Neural cell (in vitro differentiated cells): ENCODE data around the gene CAV3. TPM values are rescaled to one million over a fixed set of nuclear protein-coding genes. Genes with fewer than 3 reads are reported as not detected.

Experiments used
- H2AFZ ChIP-seq: fragments of 200-600, 300-800 bp; sonication (generic), shearing (Covaris generic); 2 replicates; pipeline ENCODE4 v1.6.0; 2014; ENCODE audit warnings: low read depth, mild to moderate bottlenecking, antibody characterized with exemption, low read length, moderate library complexity
- H3F3A ChIP-seq: fragments of 200-600 bp; shearing (Covaris generic); 2 replicates; pipeline ENCODE4 v1.6.1; 2016; ENCODE audit warnings: mild to moderate bottlenecking, moderate library complexity, mixed read lengths, antibody characterized with exemption, low read length; ENCODE audit not compliant: insufficient read depth, poor library complexity, severe bottlenecking
- H3K27ac ChIP-seq: fragments of 200-600, 300-800 bp; sonication (generic), shearing (Covaris generic); 2 replicates; pipeline ENCODE4 v1.5.1; 2014; ENCODE audit warnings: mild to moderate bottlenecking, low read length, moderate library complexity
- H3K27me3 ChIP-seq: fragments of 300-800, 200-600 bp; sonication (generic), shearing (Covaris generic); 2 replicates; pipeline ENCODE4 v1.6.0; 2014; ENCODE audit warnings: mild to moderate bottlenecking, low read depth, low read length, moderate library complexity; ENCODE audit not compliant: insufficient read depth
- H3K36me3 ChIP-seq: fragments of 300-800, 200-600 bp; sonication (generic), shearing (Covaris generic); 2 replicates; pipeline ENCODE4 v1.5.1; 2014; ENCODE audit warnings: mild to moderate bottlenecking, antibody characterized with exemption, low read length, moderate library complexity; ENCODE audit not compliant: insufficient read depth
- H3K4me2 ChIP-seq: fragments of 300-800, 200-600 bp; sonication (generic), shearing (Covaris generic); 2 replicates; pipeline ENCODE4 v1.6.0; 2014; ENCODE audit warnings: mild to moderate bottlenecking, low read length
- H3K4me3 ChIP-seq: fragments of 300-800, 200-600 bp; sonication (generic), shearing (Covaris generic); 2 replicates; pipeline ENCODE4 v1.5.1; 2014; ENCODE audit warnings: mild to moderate bottlenecking, low read length, moderate library complexity
- H3K79me2 ChIP-seq: fragments of 200-600 bp; shearing (Covaris generic); replicated peaks from 2 replicates; pipeline ENCODE4 v1.6.0; 2014; ENCODE audit warnings: mild to moderate bottlenecking, low read length, moderate library complexity; ENCODE audit not compliant: insufficient read depth
- H3K9ac ChIP-seq: fragments of 300-800, 200-600 bp; sonication (generic), shearing (Covaris generic); 2 replicates; pipeline ENCODE4 v1.6.1; 2016; ENCODE audit warnings: mild to moderate bottlenecking, low read length, mixed read lengths
- H3K9me2 ChIP-seq: fragments of 200-600 bp; shearing (Covaris generic); 2 replicates; pipeline ENCODE4 v1.6.1; 2016; ENCODE audit warnings: mild to moderate bottlenecking, low read length, mixed read lengths; ENCODE audit not compliant: insufficient read depth
- H3K9me3 ChIP-seq: fragments of 200-600, 300-800 bp; sonication (generic), shearing (Covaris generic); 2 replicates; pipeline ENCODE4 v1.6.1; 2016; ENCODE audit warnings: mild to moderate bottlenecking, mixed run types, low read length, moderate library complexity, mixed read lengths
- H4K20me1 ChIP-seq: fragments of 200-600 bp; shearing (Covaris generic); 2 replicates; pipeline ENCODE4 v1.6.1; 2016; ENCODE audit warnings: mild to moderate bottlenecking, mixed run types; ENCODE audit not compliant: insufficient read depth
- EP300 ChIP-seq: fragments of 450-650 bp; conservative IDR thresholded peaks from 2 replicates; pipeline ENCODE4 v1.6.1; 2014; ENCODE audit warnings: antibody characterized with exemption, mild to moderate bottlenecking, moderate library complexity; ENCODE audit not compliant: poor library complexity, severe bottlenecking
- EZH2 ChIP-seq: fragments of 200-600, 300-800 bp; shearing (Covaris generic), sonication (generic); IDR thresholded peaks from 2 replicates; pipeline ENCODE4 v1.6.1; 2014; ENCODE audit warnings: antibody characterized with exemption, low read length, borderline replicate concordance, mild to moderate bottlenecking; ENCODE audit not compliant: insufficient read depth, poor library complexity, severe bottlenecking
- MXI1 ChIP-seq: fragments of 450-650 bp; conservative IDR thresholded peaks from 2 replicates; pipeline ENCODE4 v1.6.1; 2014; ENCODE audit warnings: antibody characterized with exemption, mild to moderate bottlenecking; ENCODE audit not compliant: poor library complexity, severe bottlenecking
- POLR2AphosphoS5 ChIP-seq: IDR thresholded peaks from 2 replicates; pipeline ENCODE4 v1.6.1; 2012
- RAD21 ChIP-seq: fragments of 450-650 bp; conservative IDR thresholded peaks from 2 replicates; pipeline ENCODE4 v1.6.1; 2014; ENCODE audit warnings: antibody characterized with exemption, mild to moderate bottlenecking, moderate library complexity
- SMC3 ChIP-seq: fragments of 450-650 bp; conservative IDR thresholded peaks from 2 replicates; pipeline ENCODE4 v1.6.1; 2014; ENCODE audit warnings: antibody characterized with exemption, mild to moderate bottlenecking, moderate library complexity; ENCODE audit not compliant: poor library complexity
- TAF1 ChIP-seq: IDR thresholded peaks from 2 replicates; pipeline ENCODE4 v1.6.1; 2012; ENCODE audit warnings: low read depth
- polyA plus RNA-seq: library from polyadenylated mRNA; depleted of rRNA; stranded (reverse); fragments of >200 nt; gene quantifications from 2 replicates; pipeline ENCODE4 v1.2.3, GENCODE V29; 2014
- TF ChIP-seq, protein P1 (sequence below): IDR thresholded peaks from 2 replicates; pipeline ENCODE4 v1.6.1; 2012; ENCODE audit warnings: borderline replicate concordance
- TF ChIP-seq, protein P2 (sequence below): fragments of 450-650 bp; IDR thresholded peaks from 2 replicates; pipeline ENCODE4 v1.5.1; 2014; ENCODE audit warnings: antibody characterized with exemption, mild to moderate bottlenecking, moderate library complexity; ENCODE audit not compliant: poor library complexity, severe bottlenecking

CAV3 gene
- polyA plus RNA-seq, 1 donor from 2014 or later, result not detected

DNA sequence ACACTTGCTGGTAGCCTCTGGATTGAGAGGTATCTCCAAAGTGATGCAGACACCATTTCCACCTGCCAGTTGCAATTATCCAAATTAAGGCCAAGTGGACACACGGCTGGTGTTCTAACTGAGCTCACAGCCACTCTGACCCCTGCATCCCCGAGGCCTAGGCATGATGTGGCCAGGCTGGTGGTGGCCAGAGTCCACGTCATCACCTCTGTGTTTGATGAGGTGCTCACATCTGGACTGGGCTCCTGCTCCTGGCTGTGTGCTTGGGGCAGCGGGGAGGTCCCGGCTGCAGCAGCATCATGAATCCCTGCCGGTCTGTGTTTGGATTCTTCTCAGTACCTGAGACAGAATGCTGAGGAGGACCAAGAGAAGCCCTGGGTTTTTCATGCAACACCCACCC lies 30.9 kb downstream of the CAV3 start:
- no peak overlapping the region for H2AFZ ChIP-seq
- no peak overlapping the region for H3K4me3 ChIP-seq
- no peaks in the 10 kb centered on the region for H3K9me3 ChIP-seq
- no peaks in the 10 kb centered on the region for H4K20me1 ChIP-seq
- no peaks in the 10 kb centered on the region for H3K36me3 ChIP-seq
- H3K9ac ChIP-seq, result no peak overlapping the region
- no peak overlapping the region for H3K27ac ChIP-seq
- TF ChIP-seq MXI1 (no peak), SMC3 (no peak), TAF1 (no peak)
- H3K27me3 ChIP-seq, result peaks cover 27% of the 10 kb centered on the region
- no peak overlapping the region for H3K4me2 ChIP-seq
- H3K79me2 ChIP-seq, result no peaks in the 10 kb centered on the region
- no peaks in the 10 kb centered on the region for H3K9me2 ChIP-seq
- H3F3A ChIP-seq, result no peaks in the 10 kb centered on the region

DNA sequence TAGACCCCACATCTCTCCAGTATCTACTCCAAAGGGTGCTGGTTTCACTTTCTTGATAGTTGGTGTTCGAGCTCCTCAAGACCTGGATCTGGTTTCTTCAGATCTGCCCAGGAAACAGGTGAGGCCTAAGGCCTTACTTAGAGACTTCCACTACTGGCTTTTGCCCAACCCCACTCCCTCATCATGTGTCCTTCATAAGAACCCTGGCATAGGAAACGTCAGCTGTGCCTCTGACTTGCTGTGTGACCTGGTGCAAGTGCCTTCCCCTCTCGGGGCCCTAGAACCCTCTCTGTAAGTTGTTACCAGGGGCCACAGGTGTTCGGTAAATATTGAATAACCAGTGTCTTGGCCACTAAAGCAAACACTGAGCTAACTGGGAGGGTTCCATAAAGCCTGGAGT lies 31.9 kb downstream of the CAV3 start:
- Histone ChIP-seq H3K36me3 (no peaks in the 10 kb centered on the region), H3K9me3 (no peaks in the 10 kb centered on the region), H3K27me3 (peaks cover 32% of the 10 kb centered on the region), H3K4me3 (no peak overlapping the region), H3K27ac (no peak overlapping the region), H3F3A (no peaks in the 10 kb centered on the region), H3K4me2 (no peak overlapping the region), H3K9me2 (no peaks in the 10 kb centered on the region), H3K9ac (no peak overlapping the region), H3K79me2 (no peaks in the 10 kb centered on the region), H2AFZ (no peak overlapping the region), H4K20me1 (no peaks in the 10 kb centered on the region)
- TF ChIP-seq, protein P1, sequence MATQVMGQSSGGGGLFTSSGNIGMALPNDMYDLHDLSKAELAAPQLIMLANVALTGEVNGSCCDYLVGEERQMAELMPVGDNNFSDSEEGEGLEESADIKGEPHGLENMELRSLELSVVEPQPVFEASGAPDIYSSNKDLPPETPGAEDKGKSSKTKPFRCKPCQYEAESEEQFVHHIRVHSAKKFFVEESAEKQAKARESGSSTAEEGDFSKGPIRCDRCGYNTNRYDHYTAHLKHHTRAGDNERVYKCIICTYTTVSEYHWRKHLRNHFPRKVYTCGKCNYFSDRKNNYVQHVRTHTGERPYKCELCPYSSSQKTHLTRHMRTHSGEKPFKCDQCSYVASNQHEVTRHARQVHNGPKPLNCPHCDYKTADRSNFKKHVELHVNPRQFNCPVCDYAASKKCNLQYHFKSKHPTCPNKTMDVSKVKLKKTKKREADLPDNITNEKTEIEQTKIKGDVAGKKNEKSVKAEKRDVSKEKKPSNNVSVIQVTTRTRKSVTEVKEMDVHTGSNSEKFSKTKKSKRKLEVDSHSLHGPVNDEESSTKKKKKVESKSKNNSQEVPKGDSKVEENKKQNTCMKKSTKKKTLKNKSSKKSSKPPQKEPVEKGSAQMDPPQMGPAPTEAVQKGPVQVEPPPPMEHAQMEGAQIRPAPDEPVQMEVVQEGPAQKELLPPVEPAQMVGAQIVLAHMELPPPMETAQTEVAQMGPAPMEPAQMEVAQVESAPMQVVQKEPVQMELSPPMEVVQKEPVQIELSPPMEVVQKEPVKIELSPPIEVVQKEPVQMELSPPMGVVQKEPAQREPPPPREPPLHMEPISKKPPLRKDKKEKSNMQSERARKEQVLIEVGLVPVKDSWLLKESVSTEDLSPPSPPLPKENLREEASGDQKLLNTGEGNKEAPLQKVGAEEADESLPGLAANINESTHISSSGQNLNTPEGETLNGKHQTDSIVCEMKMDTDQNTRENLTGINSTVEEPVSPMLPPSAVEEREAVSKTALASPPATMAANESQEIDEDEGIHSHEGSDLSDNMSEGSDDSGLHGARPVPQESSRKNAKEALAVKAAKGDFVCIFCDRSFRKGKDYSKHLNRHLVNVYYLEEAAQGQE, result no peak
- TF ChIP-seq, protein P2, sequence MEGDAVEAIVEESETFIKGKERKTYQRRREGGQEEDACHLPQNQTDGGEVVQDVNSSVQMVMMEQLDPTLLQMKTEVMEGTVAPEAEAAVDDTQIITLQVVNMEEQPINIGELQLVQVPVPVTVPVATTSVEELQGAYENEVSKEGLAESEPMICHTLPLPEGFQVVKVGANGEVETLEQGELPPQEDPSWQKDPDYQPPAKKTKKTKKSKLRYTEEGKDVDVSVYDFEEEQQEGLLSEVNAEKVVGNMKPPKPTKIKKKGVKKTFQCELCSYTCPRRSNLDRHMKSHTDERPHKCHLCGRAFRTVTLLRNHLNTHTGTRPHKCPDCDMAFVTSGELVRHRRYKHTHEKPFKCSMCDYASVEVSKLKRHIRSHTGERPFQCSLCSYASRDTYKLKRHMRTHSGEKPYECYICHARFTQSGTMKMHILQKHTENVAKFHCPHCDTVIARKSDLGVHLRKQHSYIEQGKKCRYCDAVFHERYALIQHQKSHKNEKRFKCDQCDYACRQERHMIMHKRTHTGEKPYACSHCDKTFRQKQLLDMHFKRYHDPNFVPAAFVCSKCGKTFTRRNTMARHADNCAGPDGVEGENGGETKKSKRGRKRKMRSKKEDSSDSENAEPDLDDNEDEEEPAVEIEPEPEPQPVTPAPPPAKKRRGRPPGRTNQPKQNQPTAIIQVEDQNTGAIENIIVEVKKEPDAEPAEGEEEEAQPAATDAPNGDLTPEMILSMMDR, result no peak
- no peak for TF ChIP-seq MXI1
- no peak for TF ChIP-seq SMC3
- TF ChIP-seq RAD21, result no peak
- TF ChIP-seq EZH2, result no peak
- TF ChIP-seq EP300, result no peak
- TF ChIP-seq TAF1, result no peak
- no peak for TF ChIP-seq POLR2AphosphoS5

DNA sequence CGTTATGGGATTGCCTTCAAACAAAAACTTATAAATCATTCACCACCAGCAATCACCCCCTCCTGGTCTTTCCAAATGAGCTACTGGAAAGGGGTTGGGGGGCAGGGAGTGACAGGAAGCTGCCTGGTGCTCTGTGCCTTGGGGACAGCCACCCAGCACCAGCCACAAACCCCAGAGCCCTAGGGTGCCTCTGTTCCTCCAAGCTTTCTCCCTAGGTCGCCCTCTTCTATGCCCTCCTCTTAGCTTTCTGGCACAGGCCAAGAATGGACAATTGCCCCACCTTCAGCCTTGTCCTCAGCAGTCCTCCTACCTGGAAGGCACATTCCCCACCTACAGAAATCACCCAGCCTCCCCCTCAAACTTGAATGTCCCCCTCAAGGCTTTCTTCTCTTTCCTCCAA lies 32.5 kb downstream of the CAV3 start:
- no peaks in the 10 kb centered on the region for H3K79me2 ChIP-seq

More for the DNA sequence above, 32.5 kb downstream of the CAV3 start:
- TF ChIP-seq MXI1 (no peak), RAD21 (no peak), POLR2AphosphoS5 (no peak), SMC3 (no peak), EZH2 (no peak), EP300 (no peak), TAF1 (no peak)
- TF ChIP-seq, protein P1, result no peak
- TF ChIP-seq, protein P2, result no peak
- Histone ChIP-seq H3K9ac (no peak overlapping the region), H3K9me3 (no peaks in the 10 kb centered on the region), H3K4me3 (no peak overlapping the region), H3K9me2 (no peaks in the 10 kb centered on the region), H3F3A (no peaks in the 10 kb centered on the region), H3K27ac (no peak overlapping the region), H3K4me2 (no peak overlapping the region), H3K36me3 (no peaks in the 10 kb centered on the region), H3K27me3 (peaks cover 32% of the 10 kb centered on the region), H4K20me1 (no peaks in the 10 kb centered on the region), H2AFZ (no peak overlapping the region)
